Natural killer cell (primary cell): Measurements from ENCODE around the gene ERMAP. TPM values are rescaled to one million over a fixed set of nuclear protein-coding genes. Genes with fewer than 3 reads are reported as not detected.

ENCODE experiments used
- ATAC-seq, 3 donors: fragments of 150-1000 bp in 2 of 3; fragments of 200-7000 bp in 1 of 3; cut with Tn5 transposase; 1 replicate in 1 of 3; 2 replicates in 2 of 3; pipeline ENCODE4 v1.10.0; 2021; ENCODE audit warnings: mild to moderate bottlenecking in 2 of 3, moderate library complexity in 2 of 3
- DNase-seq, 2 donors: peaks; one replicate each; pipeline versions ENCODE4 v3.0.0 to v3.0.0-alpha.2; 2013 to 2021; ENCODE audit warnings: mixed read lengths in 1 of 2
- H3K27ac ChIP-seq: one replicate; pipeline ENCODE4 v1.5.1; 2013; ENCODE audit warnings: mild to moderate bottlenecking, low read length
- H3K27me3 ChIP-seq: one replicate; pipeline ENCODE4 v1.6.1; 2013; ENCODE audit warnings: low read length; ENCODE audit not compliant: control insufficient read depth, insufficient read depth
- H3K36me3 ChIP-seq: one replicate; pipeline ENCODE4 v1.6.1; 2013; ENCODE audit warnings: low read length; ENCODE audit not compliant: control insufficient read depth, insufficient read depth
- H3K4me1 ChIP-seq: one replicate; pipeline ENCODE4 v1.6.1; 2013; ENCODE audit warnings: low read length; ENCODE audit not compliant: control insufficient read depth, insufficient read depth
- H3K4me3 ChIP-seq: one replicate; pipeline ENCODE4 v1.5.1; 2013; ENCODE audit warnings: low read length
- H3K9me3 ChIP-seq: one replicate; pipeline ENCODE4 v1.6.1; 2013; ENCODE audit warnings: low read length; ENCODE audit not compliant: control insufficient read depth, insufficient read depth
- H3K27ac Mint-ChIP-seq, 2 donors: one replicate each; pipeline ENCODE4 v1.8.0; 2022; ENCODE audit warnings: mild to moderate bottlenecking in 2 of 2, mixed read lengths in 2 of 2, moderate library complexity in 1 of 2
- H3K27me3 Mint-ChIP-seq, 2 donors: one replicate each; pipeline ENCODE4 v1.8.0; 2022; ENCODE audit warnings: low read depth in 2 of 2, mixed read lengths in 2 of 2
- H3K36me3 Mint-ChIP-seq: one replicate; pipeline ENCODE4 v1.8.0; 2022; ENCODE audit warnings: mixed read lengths
- H3K4me1 Mint-ChIP-seq, 2 donors: one replicate each; pipeline ENCODE4 v1.8.0; 2022; ENCODE audit warnings: mixed read lengths in 2 of 2
- H3K4me3 Mint-ChIP-seq: one replicate; pipeline ENCODE4 v1.8.0; 2022; ENCODE audit warnings: mild to moderate bottlenecking, moderate library complexity, mixed read lengths
- H3K9me3 Mint-ChIP-seq, 2 donors: one replicate each; pipeline ENCODE4 v1.8.0; 2022; ENCODE audit warnings: mixed read lengths in 2 of 2
- WGBS: methylation state at CpG from one replicate; pipeline ENCODE4 v1.1.7; 2013; ENCODE audit warnings: missing lambda C conversion rate; ENCODE audit not compliant: insufficient coverage; 5-methylcytosine and 5-hydroxymethylcytosine counted together
- intact Hi-C: fragments of 100-400 bp; cut with micrococcal nuclease; formaldehyde crosslinking; loops from one replicate; pipeline ENCODE4 v1.14.2; 2022
- total RNA-seq, 4 donors: library from RNA; stranded (reverse); fragments of 120-200 nt in 1 of 4; gene quantifications; one replicate each; pipeline versions ENCODE4 v1.2.3 to v1.2.4, GENCODE V29; 2013 to 2022
- TF ChIP-seq, protein P1 (sequence below): fragments of 200-600 bp; IDR thresholded peaks from one replicate; pipeline ENCODE4 v1.8.0; 2022; ENCODE audit warnings: antibody characterized with exemption

ERMAP gene
- total RNA-seq, 3 donors from 2014 or later (not counting 1 experiment from before 2014, with no cell fraction given): 7.0 to 7.5 (median 7.5) TPM

DNA sequence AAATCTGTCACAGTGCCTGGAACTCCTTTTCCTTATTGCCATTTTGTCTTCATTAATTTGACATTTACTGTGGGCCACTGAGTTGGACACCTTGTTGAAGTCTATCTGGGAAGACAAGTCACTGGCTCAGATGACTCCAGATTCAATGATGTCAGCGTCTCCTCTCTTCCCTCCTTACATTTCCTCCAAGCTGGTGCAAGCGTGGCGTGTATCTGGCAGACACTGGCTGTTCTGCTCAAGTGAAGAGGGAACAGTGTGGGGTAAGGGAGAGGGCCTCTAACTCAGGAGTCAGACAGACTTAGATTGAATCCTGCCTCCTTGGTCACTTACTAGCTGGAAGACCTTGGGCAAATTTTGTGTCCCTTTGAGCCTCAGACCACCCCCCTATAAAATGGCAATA, 20.8 kb downstream of the ERMAP start:
- Mint-ChIP-seq H3K27ac (no peak overlapping the region), H3K4me3 (no peak overlapping the region), H3K4me1 (no peaks in the 10 kb centered on the region), H3K27me3 (no peaks in the 10 kb centered on the region), H3K36me3 (no peaks in the 10 kb centered on the region), H3K9me3 (no peaks in the 10 kb centered on the region)
- Histone ChIP-seq H3K4me3 (no peak overlapping the region), H3K9me3 (no peaks in the 10 kb centered on the region), H3K36me3 (no peaks in the 10 kb centered on the region), H3K27me3 (no peaks in the 10 kb centered on the region), H3K27ac (no peak overlapping the region), H3K4me1 (no peaks in the 10 kb centered on the region)
- ATAC-seq (no peak), DNase-seq (no peak)
- TF ChIP-seq, protein P1, sequence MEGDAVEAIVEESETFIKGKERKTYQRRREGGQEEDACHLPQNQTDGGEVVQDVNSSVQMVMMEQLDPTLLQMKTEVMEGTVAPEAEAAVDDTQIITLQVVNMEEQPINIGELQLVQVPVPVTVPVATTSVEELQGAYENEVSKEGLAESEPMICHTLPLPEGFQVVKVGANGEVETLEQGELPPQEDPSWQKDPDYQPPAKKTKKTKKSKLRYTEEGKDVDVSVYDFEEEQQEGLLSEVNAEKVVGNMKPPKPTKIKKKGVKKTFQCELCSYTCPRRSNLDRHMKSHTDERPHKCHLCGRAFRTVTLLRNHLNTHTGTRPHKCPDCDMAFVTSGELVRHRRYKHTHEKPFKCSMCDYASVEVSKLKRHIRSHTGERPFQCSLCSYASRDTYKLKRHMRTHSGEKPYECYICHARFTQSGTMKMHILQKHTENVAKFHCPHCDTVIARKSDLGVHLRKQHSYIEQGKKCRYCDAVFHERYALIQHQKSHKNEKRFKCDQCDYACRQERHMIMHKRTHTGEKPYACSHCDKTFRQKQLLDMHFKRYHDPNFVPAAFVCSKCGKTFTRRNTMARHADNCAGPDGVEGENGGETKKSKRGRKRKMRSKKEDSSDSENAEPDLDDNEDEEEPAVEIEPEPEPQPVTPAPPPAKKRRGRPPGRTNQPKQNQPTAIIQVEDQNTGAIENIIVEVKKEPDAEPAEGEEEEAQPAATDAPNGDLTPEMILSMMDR: no peak
- WGBS: 42% methylated on average over 3 of the region's 3 CpGs
- intact Hi-C loops: no loop called here

DNA sequence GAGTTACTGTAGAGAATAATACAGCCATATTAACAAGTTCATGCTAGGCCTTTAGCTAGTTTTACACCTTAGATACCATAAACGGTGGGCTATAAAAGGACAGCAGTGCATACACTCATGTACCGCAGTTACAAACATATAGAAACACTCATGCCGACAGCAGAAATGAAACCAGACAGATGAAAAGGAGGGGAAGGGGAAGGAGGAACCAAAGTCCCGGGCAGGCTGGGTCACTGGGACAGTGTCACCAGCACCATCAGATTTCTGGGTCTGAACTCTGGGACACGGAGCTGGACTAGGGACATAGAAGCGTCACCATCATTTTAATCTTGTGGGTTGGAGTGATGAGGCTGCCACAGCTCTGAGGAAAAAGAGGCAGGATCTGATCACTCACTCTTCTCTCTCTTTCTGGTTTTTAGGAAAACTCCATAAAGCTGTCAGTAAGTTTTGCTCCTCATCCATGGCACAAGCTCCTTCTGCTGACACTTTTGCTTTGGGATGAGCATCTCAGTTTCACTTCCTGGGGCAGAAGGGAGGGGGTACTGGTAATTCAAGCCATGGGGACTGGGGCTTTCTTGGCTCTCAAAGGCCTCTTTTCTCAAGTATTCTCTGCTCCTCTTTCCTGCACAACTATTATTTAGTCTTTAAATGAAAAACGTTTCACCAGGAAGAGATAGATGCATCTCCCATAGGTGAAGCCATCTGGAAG, 21.7 kb downstream of the ERMAP start:
- no peak for DNase-seq
- TF ChIP-seq, protein P1: no peak
- H3K36me3 Mint-ChIP-seq: no peaks in the 10 kb centered on the region
- H3K4me1 Mint-ChIP-seq: no peaks in the 10 kb centered on the region
- WGBS: 68% methylated on average over 5 of the region's 7 CpGs
- H3K4me1 ChIP-seq: no peaks in the 10 kb centered on the region
- no peak overlapping the region for H3K4me3 ChIP-seq
- H3K27ac ChIP-seq: no peak overlapping the region
- H3K9me3 Mint-ChIP-seq: no peaks in the 10 kb centered on the region
- no peaks in the 10 kb centered on the region for H3K9me3 ChIP-seq
- H3K27me3 ChIP-seq: no peaks in the 10 kb centered on the region
- H3K4me3 Mint-ChIP-seq: no peak overlapping the region
- ATAC-seq: no peak
- H3K27me3 Mint-ChIP-seq: no peaks in the 10 kb centered on the region
- intact Hi-C loops: no loop called here
- H3K27ac Mint-ChIP-seq: no peak overlapping the region
- H3K36me3 ChIP-seq: no peaks in the 10 kb centered on the region

DNA sequence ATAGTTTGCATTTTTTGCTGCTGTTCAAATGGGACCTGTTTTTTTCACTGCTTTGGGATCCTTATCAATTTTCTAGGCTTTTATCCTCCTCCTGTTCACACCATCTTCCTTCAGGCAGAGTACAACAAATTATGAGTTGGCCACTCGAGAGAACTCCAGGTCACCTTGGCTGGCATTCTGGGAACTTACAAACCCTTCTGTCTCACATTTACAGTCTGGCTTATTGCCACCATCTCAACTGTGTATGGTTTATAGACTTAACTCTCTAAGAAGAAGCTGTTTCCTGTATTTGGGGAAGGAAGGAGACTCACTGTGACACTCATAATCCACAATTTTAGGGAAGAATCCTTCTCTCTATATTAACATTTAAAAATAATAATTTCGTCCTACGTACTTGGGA, 24.1 kb downstream of the ERMAP start:
- WGBS: 63% methylated on average over 1 of the region's 3 CpGs
- Histone ChIP-seq H3K27ac (no peak overlapping the region), H3K4me3 (no peak overlapping the region), H3K36me3 (no peaks in the 10 kb centered on the region), H3K4me1 (peaks cover 5% of the 10 kb centered on the region), H3K9me3 (no peaks in the 10 kb centered on the region), H3K27me3 (no peaks in the 10 kb centered on the region)
- Mint-ChIP-seq H3K9me3 (no peaks in the 10 kb centered on the region), H3K36me3 (no peaks in the 10 kb centered on the region), H3K4me1 (peaks cover 0 to under 1% of the 10 kb centered on the region in 2 donors), H3K4me3 (no peak overlapping the region), H3K27ac (no peak overlapping the region), H3K27me3 (no peaks in the 10 kb centered on the region)
- DNase-seq: no peak
- no peak for ATAC-seq
- intact Hi-C loops: no loop called here
- TF ChIP-seq, protein P1: no peak
